Adrenal gland (tissue), 12 donors: Measurements from ENCODE around the gene GAPVD1. TPM values are rescaled to one million over a fixed set of nuclear protein-coding genes. Genes with fewer than 3 reads are reported as not detected.

Experiments
- DNase-seq, 7 donors: peaks; one replicate each; pipeline ENCODE4 v3.0.0-alpha.2; 2019 to 2020
- H3K27ac ChIP-seq, 5 donors: fragments of 200-600 bp; sonication (generic) in 4 of 5; 1 replicate in 3 of 5; 2 replicates in 2 of 5; pipeline versions ENCODE4 v1.5.1 to v1.8.0; 2016 to 2020; ENCODE audit warnings: mild to moderate bottlenecking in 1 of 5
- H3K27me3 ChIP-seq: fragments of 200-600 bp; 2 replicates; pipeline ENCODE4 v1.8.0; 2021
- H3K36me3 ChIP-seq, 2 donors: fragments of 200-600 bp; replicated peaks in 1 of 2; 1 replicate in 1 of 2; 2 replicates in 1 of 2; pipeline versions ENCODE4 v1.5.1 to v1.8.0; 2018 to 2022
- H3K4me1 ChIP-seq, 2 donors: fragments of 200-600 bp; replicated peaks in 1 of 2; 1 replicate in 1 of 2; 2 replicates in 1 of 2; pipeline versions ENCODE4 v1.5.1 to v1.8.0; 2018 to 2021
- H3K4me3 ChIP-seq, 4 donors: fragments of 200-600 bp; sonication (generic) in 3 of 4; one replicate each; pipeline ENCODE4 v1.5.1; 2016 to 2018
- H3K9me3 ChIP-seq, 3 donors: fragments of 200-600 bp; sonication (generic) in 1 of 3; replicated peaks in 1 of 3; 1 replicate in 2 of 3; 2 replicates in 1 of 3; pipeline versions ENCODE4 v1.5.1 to v1.8.0; 2016 to 2021
- POLR2A ChIP-seq, 2 donors: fragments of 450-650 bp; IDR thresholded peaks; one replicate each; pipeline ENCODE4 v1.6.1; 2017; ENCODE audit warnings: antibody characterized with exemption in 2 of 2, mild to moderate bottlenecking in 2 of 2, moderate library complexity in 1 of 2
- WGBS, 4 donors: extraction: QIAGEN DNeasy Blood & Tissue Kit in 2 of 4; methylation state at CpG; one replicate each; pipeline versions ENCODE4 v1.1.5 to v1.1.7; 2013 to 2017; 5-methylcytosine and 5-hydroxymethylcytosine counted together
- intact Hi-C, 2 donors: fragments of 100-400 bp; cut with DNase I; formaldehyde crosslinking; loops; one replicate each; pipeline versions ENCODE4 v1.14.1 to v1.15.0; 2022 to 2023
- polyA plus RNA-seq, 3 donors: library from polyadenylated mRNA; stranded (reverse); fragments of 200-250 nt in 2 of 3; fragments of 350-450 nt in 1 of 3; fragmentation: Illumina TruSeq in 1 of 3; extraction: RNeasy Lipid Tissue Mini Kit (QIAGEN cat#74804) in 1 of 3; gene quantifications; one replicate each; pipeline ENCODE4 v1.2.3, GENCODE V29; 2013 to 2014
- total RNA-seq, 9 donors: library from RNA; depleted of rRNA in 4 of 9; stranded (reverse); fragments of >200 nt in 4 of 9; fragments of 120-200 nt in 1 of 9; fragmentation: NEBNext Ultra II Directional in 1 of 9; extraction: Animal tissue kit (Norgen Biotek cat#: 25700) in 1 of 9; gene quantifications; one replicate each; pipeline versions ENCODE4 v1.1.0 to v1.2.4, GENCODE V29; 2013 to 2023
- TF ChIP-seq, protein P1 (sequence below), 6 experiments: fragments of 450-650 bp in 4 of 6; fragments of 200-600 bp in 2 of 6; sonication (generic) in 1 of 6; IDR thresholded peaks; 1 replicate in 5 of 6; 2 replicates in 1 of 6; pipeline versions ENCODE4 v1.5.1 to v1.8.0; 2016 to 2021; ENCODE audit warnings: antibody characterized with exemption in 6 of 6, mild to moderate bottlenecking in 2 of 6, moderate library complexity in 1 of 6
- donor health status: healthy with polysubstance abuse.
- donor health status: Bipolar disorder and iron deficiency.
- donor health status: DM: yes; HTN: yes; CAD: no.
- donor health status: DM: no; HTN: no; CAD: no.
- donor health status: DM: no; HTN: no; CAD: no.
- donor health status: DM: yes; HTN: yes; CAD: no.

The GAPVD1 gene
- total and polyA plus RNA-seq, 12 donors: 7.1 to 63.1 (median 39.3) TPM

DNA sequence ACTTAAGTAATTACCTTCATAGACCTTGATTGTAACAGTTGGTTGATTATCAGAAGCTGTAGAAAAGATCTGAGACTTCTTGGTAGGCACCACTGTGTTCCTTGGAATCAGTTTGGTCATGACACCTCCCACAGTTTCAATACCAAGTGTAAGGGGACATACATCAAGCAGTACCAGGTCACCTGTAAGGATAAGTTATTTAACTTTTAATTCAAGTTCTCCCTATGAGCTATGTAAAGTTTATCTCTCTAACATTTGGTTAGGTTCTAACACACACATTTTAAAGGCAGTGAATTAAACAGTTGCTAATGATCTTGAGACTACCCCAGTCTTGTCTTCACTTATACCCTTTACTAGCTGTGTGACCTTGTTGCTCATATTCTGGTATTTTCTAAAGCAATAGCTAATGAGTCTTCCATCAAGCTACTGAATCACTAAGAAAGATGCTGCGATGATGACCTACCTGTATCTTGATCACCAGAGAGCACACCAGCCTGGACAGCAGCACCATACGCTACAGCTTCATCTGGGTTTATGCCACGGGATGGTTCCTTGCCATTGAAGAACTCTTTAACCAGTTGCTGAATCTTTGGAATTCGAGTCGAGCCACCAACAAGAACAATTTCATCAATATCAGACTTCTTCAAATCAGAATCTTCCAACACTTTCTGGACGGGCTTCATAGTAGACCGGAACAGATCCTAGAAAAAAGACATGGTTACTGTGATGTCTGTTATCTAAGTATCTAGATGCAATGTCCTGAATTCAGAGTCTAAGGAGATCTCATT lies 23.3 kb upstream of the GAPVD1 start:
- Histone ChIP-seq H3K9me3 (no peaks in the 10 kb centered on the region), H3K36me3 (peaks cover 0 to 52% of the 10 kb centered on the region in 2 donors), H3K27me3 (no peaks in the 10 kb centered on the region), H3K4me1 (peaks cover 20 to 63% of the 10 kb centered on the region in 2 donors), H3K27ac (no peak overlapping the region), H3K4me3 (peak overlapping the region in 1 of 4 donors; percentile 89)
- TF ChIP-seq, protein P1, sequence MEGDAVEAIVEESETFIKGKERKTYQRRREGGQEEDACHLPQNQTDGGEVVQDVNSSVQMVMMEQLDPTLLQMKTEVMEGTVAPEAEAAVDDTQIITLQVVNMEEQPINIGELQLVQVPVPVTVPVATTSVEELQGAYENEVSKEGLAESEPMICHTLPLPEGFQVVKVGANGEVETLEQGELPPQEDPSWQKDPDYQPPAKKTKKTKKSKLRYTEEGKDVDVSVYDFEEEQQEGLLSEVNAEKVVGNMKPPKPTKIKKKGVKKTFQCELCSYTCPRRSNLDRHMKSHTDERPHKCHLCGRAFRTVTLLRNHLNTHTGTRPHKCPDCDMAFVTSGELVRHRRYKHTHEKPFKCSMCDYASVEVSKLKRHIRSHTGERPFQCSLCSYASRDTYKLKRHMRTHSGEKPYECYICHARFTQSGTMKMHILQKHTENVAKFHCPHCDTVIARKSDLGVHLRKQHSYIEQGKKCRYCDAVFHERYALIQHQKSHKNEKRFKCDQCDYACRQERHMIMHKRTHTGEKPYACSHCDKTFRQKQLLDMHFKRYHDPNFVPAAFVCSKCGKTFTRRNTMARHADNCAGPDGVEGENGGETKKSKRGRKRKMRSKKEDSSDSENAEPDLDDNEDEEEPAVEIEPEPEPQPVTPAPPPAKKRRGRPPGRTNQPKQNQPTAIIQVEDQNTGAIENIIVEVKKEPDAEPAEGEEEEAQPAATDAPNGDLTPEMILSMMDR (IDR thresholded peaks at IDR 0.05): no peak
- no peak for TF ChIP-seq POLR2A (IDR thresholded peaks at IDR 0.05)
- WGBS, 4 donors: 77 to 91% (median 87%) methylated on average over 7 of the region's 7 CpGs
- DNase-seq: no peak
- intact Hi-C loops: loop anchor here in 1 of 2 donors (10.0 kb wide), 1 partner anchor 106 kb away; no protein-coding TSS in a partner anchor

DNA sequence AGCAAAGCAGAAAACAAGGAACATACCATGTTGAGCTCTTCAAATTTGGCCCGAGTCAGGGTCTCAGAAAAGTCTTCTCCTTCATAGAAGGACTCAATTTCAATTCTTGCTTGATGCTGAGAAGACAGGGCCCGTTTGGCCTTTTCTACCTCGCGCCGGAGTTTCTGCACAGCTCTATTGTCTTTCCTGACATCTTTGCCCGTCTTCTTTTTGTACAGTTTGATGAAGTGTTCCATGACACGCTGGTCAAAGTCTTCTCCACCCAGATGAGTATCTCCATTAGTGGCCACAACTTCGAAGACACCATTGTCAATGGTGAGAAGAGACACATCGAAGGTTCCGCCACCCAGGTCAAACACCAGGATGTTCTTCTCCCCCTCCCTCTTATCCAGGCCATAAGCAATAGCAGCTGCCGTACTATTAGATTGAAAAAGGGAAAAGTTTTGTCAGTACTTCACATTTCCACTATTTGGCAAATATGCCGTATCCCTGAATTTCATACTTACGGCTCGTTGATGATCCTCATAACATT lies 22.6 kb upstream of the GAPVD1 start:
- Histone ChIP-seq H3K4me1 (peaks cover 20 to 63% of the 10 kb centered on the region in 2 donors), H3K36me3 (peaks cover 0 to 52% of the 10 kb centered on the region in 2 donors), H3K9me3 (no peaks in the 10 kb centered on the region), H3K4me3 (peak overlapping the region in 1 of 4 donors; percentile 89), H3K27me3 (no peaks in the 10 kb centered on the region), H3K27ac (no peak overlapping the region)
- 83 to 90% (median 87%) methylated on average over 14 of the region's 14 CpGs for WGBS, 4 donors
- no peak for TF ChIP-seq POLR2A (IDR thresholded peaks at IDR 0.05)
- TF ChIP-seq, protein P1 (IDR thresholded peaks at IDR 0.05): no peak
- DNase-seq: no peak
- intact Hi-C loops: loop anchor here in 1 of 2 donors (10.0 kb wide), 1 partner anchor 106 kb away; no protein-coding TSS in a partner anchor

DNA sequence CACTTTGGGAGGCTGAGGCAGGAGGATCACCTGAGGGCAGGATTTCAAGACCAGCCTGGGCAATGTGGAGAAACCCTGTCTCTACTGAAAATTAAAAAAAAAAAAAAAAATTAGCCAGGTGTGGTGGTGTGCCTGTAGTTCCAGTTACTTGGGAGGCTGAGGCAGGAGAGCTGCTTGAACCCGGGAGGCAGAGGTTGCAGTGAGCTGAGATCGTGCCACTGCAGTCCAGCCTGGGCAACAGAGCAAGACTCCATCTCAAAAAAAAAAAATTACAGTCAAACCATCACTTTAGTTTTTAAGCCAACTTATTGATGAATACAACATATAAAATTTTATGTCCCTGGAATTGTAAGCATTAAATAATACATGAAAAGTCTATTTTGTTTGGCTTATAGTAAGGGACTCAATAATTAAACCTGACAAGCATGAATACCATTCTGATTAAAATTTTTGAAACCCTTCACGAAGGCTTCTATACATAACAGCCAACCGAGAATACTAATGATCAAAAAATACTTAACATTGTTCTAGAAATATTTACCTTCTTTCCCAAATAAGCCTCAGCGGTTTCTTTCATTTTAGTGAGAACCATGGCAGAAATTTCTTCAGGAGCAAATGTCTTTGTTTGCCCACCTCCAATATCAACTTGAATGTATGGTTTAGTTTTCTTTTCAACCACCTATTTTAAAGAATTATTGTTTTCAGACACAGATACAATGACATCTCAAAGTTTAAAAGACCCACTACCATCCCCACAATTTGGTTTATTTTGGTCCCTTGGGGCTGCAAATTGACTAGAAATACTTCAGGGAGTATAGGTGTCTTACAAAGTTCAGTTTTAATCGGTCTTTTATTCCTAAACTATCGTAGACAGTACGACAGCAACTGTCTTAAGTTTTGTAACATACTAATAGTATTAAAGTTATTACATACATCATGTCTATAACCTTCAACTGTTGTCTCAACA lies 21.7 kb upstream of the GAPVD1 start:
- peak overlapping the region in 3 of 4 donors; percentile 84 to 98 (median 89) for H3K4me3 ChIP-seq
- H3K4me1 ChIP-seq: peaks cover 20 to 61% of the 10 kb centered on the region in 2 donors
- H3K27me3 ChIP-seq: no peaks in the 10 kb centered on the region
- no peaks in the 10 kb centered on the region for H3K9me3 ChIP-seq
- peak overlapping the region; percentile 86 to 98 (median 90) for H3K27ac ChIP-seq
- DNase-seq: no peak
- WGBS, 4 donors: 17 to 25% (median 21%) methylated on average over 8 of the region's 8 CpGs
- H3K36me3 ChIP-seq: peaks cover 0 to 48% of the 10 kb centered on the region in 2 donors
- TF ChIP-seq, protein P1 (IDR thresholded peaks at IDR 0.05): no peak
- no peak for TF ChIP-seq POLR2A (IDR thresholded peaks at IDR 0.05)
- intact Hi-C loops: loop anchor here in 1 of 2 donors (10.0 kb wide), 1 partner anchor 105 kb away; no protein-coding TSS in a partner anchor
